ENCODE data around the gene SIRT7. TPM values are rescaled to one million over a fixed set of nuclear protein-coding genes. Genes with fewer than 3 reads are reported as not detected.
A peak's percentile ranks its signal among the peaks of the same experiment; 100 is the strongest.

SIRT7 gene
- total RNA-seq, 1 donor: 21.6 TPM

GRCh38 chr17:81884520-81884919 is 33.5 kb downstream of the SIRT7 start:
- Histone ChIP-seq H3K4me1 (ENCODE audit: insufficient read depth, low read length) (no peaks in the 10 kb centered on the region), H3K4me3 (ENCODE audit: low read length) (no peak overlapping the region), H3K27me3 (ENCODE audit: insufficient read depth, low read length) (no peaks in the 10 kb centered on the region), H3K9me3 (ENCODE audit: low read depth, low read length) (no peaks in the 10 kb centered on the region)

GRCh38 chr17:81879121-81879520 is 38.9 kb downstream of the SIRT7 start:
- Histone ChIP-seq H3K4me1 (ENCODE audit: insufficient read depth, low read length) (no peaks in the 10 kb centered on the region), H3K4me3 (ENCODE audit: low read length) (no peak overlapping the region), H3K9me3 (ENCODE audit: low read depth, low read length) (no peaks in the 10 kb centered on the region), H3K27me3 (ENCODE audit: insufficient read depth, low read length) (no peaks in the 10 kb centered on the region)

DNA sequence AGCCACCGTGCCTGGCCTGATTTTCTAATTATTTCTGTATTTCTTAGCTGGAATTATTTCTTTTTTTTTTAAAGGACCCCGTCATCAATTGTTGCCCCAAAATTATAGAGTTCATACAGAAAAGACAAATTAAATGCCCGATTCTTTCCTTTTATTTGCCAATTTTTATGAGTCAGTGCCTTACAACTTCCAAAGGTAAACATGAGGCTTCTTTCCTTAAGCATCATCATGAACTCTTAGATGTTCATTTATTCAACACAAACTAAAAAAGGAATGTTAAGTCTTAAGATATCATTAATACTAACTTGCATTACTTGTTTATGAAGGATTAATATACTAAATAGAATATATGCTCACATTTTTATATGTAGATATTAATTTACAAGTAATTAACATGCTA is 39.7 kb downstream of the SIRT7 start:
- H3K27me3 ChIP-seq (ENCODE audit: insufficient read depth, low read length): no peaks in the 10 kb centered on the region

DNA sequence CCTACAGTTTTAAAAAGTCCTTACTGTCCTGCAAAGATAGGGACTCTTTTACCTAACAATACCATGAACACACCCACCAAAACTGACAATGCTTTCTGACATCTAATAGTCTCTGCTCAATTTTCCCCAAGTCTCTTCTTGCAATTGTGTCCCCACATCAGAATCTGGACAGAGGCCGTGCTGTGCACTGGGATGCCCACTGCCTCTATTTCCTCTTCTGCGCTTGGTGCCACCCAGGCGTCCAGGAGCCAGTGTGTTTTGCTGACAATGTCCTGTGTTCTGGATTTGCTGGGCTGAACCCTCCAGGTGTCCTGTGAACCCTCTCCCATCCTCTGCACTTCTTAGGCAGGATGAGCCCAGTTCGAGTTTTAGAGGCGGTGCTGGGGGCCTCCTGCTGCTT is 40.4 kb downstream of the SIRT7 start:
- H3K27me3 ChIP-seq (ENCODE audit: insufficient read depth, low read length): no peaks in the 10 kb centered on the region
- no peak overlapping the region for H3K4me3 ChIP-seq (ENCODE audit: low read length)
- H3K4me1 ChIP-seq (ENCODE audit: insufficient read depth, low read length): peaks cover 7% of the 10 kb centered on the region
- no peaks in the 10 kb centered on the region for H3K9me3 ChIP-seq (ENCODE audit: low read depth, low read length)

More for the DNA sequence above, 39.7 kb downstream of the SIRT7 start:
- H3K9me3 ChIP-seq (ENCODE audit: low read depth, low read length): no peaks in the 10 kb centered on the region
- no peaks in the 10 kb centered on the region for H3K4me1 ChIP-seq (ENCODE audit: insufficient read depth, low read length)
- no peak overlapping the region for H3K4me3 ChIP-seq (ENCODE audit: low read length)

GRCh38 chr17:81871387-81872230 is 46.4 kb downstream of the SIRT7 start:
- Histone ChIP-seq H3K27me3 (ENCODE audit: insufficient read depth, low read length) (no peaks in the 10 kb centered on the region), H3K4me1 (ENCODE audit: insufficient read depth, low read length) (peaks cover 56% of the 10 kb centered on the region), H3K4me3 (ENCODE audit: low read length) (peak overlapping the region; percentile 85), H3K9me3 (ENCODE audit: low read depth, low read length) (no peaks in the 10 kb centered on the region)

DNA sequence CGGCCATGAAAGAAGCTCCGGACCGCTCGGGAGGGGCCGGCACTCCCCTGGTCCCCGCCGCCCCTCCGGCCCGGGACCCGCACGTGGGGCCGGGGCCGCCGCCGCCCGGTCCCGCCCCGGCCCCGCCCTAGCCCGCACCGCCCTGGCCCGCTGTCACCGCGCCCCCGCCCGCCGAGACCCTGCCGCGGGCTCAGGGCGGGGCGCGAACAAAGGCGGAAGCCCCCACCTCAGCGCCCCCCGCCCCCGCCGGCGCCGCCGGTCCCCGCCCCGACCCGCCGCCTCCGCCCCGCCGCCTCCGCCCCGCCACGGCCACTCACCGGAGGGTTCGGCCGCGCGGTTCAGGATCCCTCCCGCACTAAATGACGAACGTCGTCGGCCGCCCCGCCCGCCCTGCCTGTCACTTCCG is 47.0 kb downstream of the SIRT7 start, which contains the start of gene ARHGDIA:
ARHGDIA (minus strand) TSS at position 357 of the 406 bp plus-strand sequence. CDS start 1,407 bp downstream, outside the sequence.
- peak within 1 kb of the TSS; percentile 87 for H3K4me3 ChIP-seq (ENCODE audit: low read length)
- H3K27me3 ChIP-seq (ENCODE audit: insufficient read depth, low read length): no peaks in the 10 kb centered on the region
- H3K4me1 ChIP-seq (ENCODE audit: insufficient read depth, low read length): peaks cover 61% of the 10 kb centered on the region

GRCh38 chr17:81870131-81870980 is 47.6 kb downstream of the SIRT7 start:
- Histone ChIP-seq H3K4me1 (ENCODE audit: insufficient read depth, low read length) (peaks cover 61% of the 10 kb centered on the region), H3K4me3 (ENCODE audit: low read length) (peak overlapping the region; percentile 87), H3K27me3 (ENCODE audit: insufficient read depth, low read length) (no peaks in the 10 kb centered on the region), H3K9me3 (ENCODE audit: low read depth, low read length) (no peaks in the 10 kb centered on the region)

More for the DNA sequence above, 47.0 kb downstream of the SIRT7 start, which contains the start of gene ARHGDIA:
- H3K9me3 ChIP-seq (ENCODE audit: low read depth, low read length): no peaks in the 10 kb centered on the region

GRCh38 chr17:81869221-81870130 is 48.5 kb downstream of the SIRT7 start:
- peak overlapping the region; percentile 87 for H3K4me3 ChIP-seq (ENCODE audit: low read length)
- peaks cover 61% of the 10 kb centered on the region for H3K4me1 ChIP-seq (ENCODE audit: insufficient read depth, low read length)
- no peaks in the 10 kb centered on the region for H3K9me3 ChIP-seq (ENCODE audit: low read depth, low read length)
- H3K27me3 ChIP-seq (ENCODE audit: insufficient read depth, low read length): no peaks in the 10 kb centered on the region

DNA sequence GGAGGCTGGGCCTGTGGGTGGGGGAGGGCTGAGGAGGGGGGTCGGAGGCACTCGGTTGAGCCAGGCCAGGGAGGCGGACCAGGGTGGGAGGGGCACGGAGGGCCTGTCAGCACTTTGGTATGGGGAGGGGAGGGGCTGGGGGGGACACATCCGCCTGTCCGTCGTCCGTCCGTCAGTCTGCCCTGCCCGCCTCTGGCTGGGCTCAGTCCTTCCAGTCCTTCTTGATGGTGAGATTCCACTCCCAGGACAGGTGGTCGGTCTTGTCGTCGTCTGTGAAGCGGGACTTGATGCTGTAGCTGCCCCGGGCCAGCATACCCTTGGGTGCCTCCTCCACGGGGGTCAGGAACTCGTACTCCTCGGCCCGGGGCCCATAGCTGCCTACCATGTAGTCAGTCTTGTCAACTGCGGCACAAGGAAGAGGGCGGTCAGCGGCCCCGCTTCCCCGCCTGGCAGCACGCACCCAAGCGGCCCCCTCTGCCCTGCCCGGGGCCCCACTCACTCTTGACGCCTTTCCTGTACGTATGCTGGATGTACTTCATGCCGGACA is 49.2 kb downstream of the SIRT7 start:
- Histone ChIP-seq H3K4me3 (ENCODE audit: low read length) (no peak overlapping the region), H3K9me3 (ENCODE audit: low read depth, low read length) (no peaks in the 10 kb centered on the region), H3K27me3 (ENCODE audit: insufficient read depth, low read length) (no peaks in the 10 kb centered on the region), H3K4me1 (ENCODE audit: insufficient read depth, low read length) (peaks cover 61% of the 10 kb centered on the region)

DNA sequence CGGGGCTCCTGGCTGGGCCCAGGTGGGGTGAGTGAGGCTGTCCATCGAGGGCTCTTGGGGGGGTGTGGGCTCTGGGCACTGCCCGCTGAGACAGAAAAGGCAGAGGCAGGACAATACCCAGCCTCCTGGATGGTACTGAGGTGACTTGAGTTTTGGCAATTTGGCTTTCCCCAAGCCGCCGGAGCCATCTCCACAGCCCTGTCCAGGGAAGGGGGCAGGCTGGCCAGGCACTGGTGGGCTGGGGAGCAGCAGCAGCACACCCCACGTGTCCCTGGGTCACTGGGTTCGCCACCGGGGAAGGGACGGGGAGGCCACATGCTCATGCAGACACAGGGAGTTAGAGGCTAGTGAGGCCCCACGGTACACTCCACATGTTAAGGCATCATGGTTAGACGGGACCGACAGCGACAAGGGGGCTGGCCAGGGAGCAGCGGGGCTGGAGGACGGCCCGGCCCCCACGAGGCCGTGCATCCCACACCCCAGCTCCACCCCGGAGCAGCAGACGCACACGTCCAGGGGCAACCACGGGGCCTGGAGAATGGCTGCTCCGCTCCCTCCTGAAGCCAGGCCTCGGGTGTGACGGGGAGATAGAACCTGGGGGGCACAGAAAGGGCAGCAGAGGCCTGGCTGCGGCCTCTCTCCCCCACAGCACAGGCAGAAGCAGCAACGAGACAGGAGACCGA is 49.8 kb downstream of the SIRT7 start:
- Histone ChIP-seq H3K4me1 (ENCODE audit: insufficient read depth, low read length) (peaks cover 65% of the 10 kb centered on the region), H3K4me3 (ENCODE audit: low read length) (no peak overlapping the region), H3K27me3 (ENCODE audit: insufficient read depth, low read length) (no peaks in the 10 kb centered on the region), H3K9me3 (ENCODE audit: low read depth, low read length) (no peaks in the 10 kb centered on the region)

DNA sequence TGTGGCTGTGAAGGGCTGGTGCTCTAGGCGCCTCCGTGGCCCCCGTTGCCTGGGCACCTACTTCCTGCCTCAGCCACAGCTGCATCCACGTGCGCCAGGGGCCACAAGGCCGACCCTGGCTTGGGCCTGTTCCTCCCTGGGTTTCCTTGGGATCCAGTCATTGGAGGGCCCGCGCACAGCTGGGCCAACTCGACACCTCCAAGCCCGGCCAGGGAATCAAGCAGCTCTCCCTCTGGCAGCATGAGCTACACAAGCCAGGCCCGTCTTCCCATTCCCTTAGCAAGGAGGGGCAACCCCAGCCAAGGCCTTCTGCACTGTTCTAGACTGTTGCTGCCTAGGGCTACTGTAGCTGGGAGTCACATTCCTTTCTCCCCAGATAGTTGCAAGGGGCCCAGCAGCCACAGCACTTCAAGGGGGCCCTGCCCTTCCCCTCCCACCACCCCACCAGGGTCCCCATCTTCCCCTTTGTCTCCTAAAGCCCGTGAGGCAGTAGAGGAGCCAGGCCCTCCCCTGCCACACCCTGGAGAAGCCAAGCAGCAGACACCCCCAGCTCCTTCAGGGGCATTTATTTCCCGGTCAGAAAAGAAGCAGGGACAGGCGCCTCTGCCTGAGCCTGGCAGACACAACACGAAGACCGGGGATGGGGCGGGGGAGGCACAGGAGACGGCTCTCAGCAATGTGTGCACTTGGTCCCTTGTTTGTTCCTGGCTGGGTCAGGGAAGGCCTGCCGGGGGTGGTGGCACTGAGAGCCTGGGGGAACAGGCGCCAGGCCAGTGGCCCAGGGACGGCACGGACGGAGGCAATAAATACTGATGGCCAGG is 50.6 kb downstream of the SIRT7 start:
- no peak overlapping the region for H3K4me3 ChIP-seq (ENCODE audit: low read length)
- no peaks in the 10 kb centered on the region for H3K9me3 ChIP-seq (ENCODE audit: low read depth, low read length)
- no peaks in the 10 kb centered on the region for H3K27me3 ChIP-seq (ENCODE audit: insufficient read depth, low read length)
- peaks cover 64% of the 10 kb centered on the region for H3K4me1 ChIP-seq (ENCODE audit: insufficient read depth, low read length)

GRCh38 chr17:81866440-81867169 is 51.4 kb downstream of the SIRT7 start:
- no peak overlapping the region for H3K4me3 ChIP-seq (ENCODE audit: low read length)
- no peaks in the 10 kb centered on the region for H3K27me3 ChIP-seq (ENCODE audit: insufficient read depth, low read length)
- peaks cover 63% of the 10 kb centered on the region for H3K4me1 ChIP-seq (ENCODE audit: insufficient read depth, low read length)
- no peaks in the 10 kb centered on the region for H3K9me3 ChIP-seq (ENCODE audit: low read depth, low read length)
